DOHH2 (cell line): ENCODE measurements around the gene OR6C76.

ENCODE experiments used
- EZH2phosphoT487 ChIP-seq: fragments of 200-600 bp; sonication (generic); IDR thresholded peaks from 2 replicates; pipeline ENCODE4 v1.6.1; 2017; ENCODE audit warnings: borderline replicate concordance, mild to moderate bottlenecking, antibody characterized with exemption, low read length, moderate library complexity, mixed read lengths
- TF ChIP-seq, protein P1 (sequence below): fragments of 200-600 bp; sonication (generic); IDR thresholded peaks from one replicate; pipeline ENCODE4 v1.5.1; 2014; ENCODE audit warnings: antibody characterized with exemption, mild to moderate bottlenecking, low read depth, low read length; ENCODE audit not compliant: poor library complexity, severe bottlenecking

DNA sequence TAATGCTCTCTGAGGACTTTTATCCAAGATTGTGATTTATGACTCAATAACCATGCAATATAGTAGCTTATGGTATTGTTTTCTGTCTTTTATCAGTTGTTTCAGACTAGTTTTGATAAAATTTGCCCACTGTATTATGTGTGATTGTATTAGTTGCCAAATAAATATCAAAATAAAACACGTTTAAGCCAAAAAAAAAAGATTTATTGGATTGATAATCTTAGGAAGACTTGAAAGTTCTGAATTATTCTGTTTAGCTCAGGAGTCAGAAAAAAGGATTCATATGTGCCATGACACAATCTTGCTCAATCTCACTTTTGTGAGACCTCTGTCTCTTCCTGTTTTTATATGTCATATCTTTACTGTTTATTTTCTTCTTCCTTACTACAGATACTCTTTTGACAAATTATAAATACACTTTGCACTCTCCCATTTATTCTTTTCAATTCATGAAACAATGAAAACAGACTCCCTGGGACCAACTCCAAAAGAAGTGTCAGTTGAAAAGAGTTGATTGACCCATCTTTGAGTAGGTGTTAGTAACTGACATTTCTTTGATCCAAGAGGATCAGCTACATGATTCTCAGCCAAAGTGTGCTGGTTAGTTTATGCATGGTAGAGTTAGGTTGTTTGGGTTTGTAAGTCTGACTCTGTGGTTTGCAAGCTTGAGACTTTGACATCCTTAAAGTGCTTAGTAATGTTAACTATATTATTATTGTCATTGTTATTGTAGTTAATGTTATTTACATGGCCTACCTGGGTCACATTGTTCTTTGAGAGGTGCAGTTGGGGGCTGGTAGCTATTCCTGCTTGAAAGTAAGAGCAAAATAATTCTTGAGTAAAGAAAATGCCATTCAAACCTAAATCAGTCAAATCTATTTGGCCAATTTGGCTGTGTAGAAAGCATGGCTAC, 2.5 kb downstream of the OR6C76 start:
- TF ChIP-seq, protein P1, sequence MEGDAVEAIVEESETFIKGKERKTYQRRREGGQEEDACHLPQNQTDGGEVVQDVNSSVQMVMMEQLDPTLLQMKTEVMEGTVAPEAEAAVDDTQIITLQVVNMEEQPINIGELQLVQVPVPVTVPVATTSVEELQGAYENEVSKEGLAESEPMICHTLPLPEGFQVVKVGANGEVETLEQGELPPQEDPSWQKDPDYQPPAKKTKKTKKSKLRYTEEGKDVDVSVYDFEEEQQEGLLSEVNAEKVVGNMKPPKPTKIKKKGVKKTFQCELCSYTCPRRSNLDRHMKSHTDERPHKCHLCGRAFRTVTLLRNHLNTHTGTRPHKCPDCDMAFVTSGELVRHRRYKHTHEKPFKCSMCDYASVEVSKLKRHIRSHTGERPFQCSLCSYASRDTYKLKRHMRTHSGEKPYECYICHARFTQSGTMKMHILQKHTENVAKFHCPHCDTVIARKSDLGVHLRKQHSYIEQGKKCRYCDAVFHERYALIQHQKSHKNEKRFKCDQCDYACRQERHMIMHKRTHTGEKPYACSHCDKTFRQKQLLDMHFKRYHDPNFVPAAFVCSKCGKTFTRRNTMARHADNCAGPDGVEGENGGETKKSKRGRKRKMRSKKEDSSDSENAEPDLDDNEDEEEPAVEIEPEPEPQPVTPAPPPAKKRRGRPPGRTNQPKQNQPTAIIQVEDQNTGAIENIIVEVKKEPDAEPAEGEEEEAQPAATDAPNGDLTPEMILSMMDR: no peak
- TF ChIP-seq EZH2phosphoT487: no peak
